ENCODE results near the gene SLF2.

DNA sequence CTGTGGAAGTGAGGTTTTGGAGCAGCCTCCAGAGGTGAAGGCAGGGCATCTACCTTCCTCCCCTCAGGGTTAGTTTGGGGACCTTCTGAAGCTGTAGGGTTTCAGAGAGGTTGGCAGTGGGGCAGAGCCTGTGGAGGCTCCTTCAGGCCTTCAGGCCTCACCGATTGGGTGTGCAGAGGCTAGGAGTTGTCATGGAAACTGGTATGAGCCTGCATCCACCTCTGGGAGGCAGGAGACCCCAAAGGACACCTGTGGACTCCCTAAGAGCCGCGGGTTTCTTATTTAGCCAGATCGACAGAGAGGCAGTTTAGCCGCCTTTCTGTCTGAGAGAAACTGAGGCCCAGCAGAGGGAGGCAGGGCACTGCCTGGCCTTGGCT is 88.9 kb downstream of the SLF2 start:
- TF ChIP-seq MAX (CRISPR knock-in tag; IDR thresholded peaks at IDR 0.05) (no peak), NBN (IDR thresholded peaks at IDR 0.05; ENCODE audit: low read depth) (no peak), TEAD4 (IDR thresholded peaks at IDR 0.05; ENCODE audit: low read length) (no peak), TEAD4 (CRISPR knock-in tag; IDR thresholded peaks at IDR 0.05; ENCODE audit: borderline replicate concordance) (no peak), CTCF (IDR thresholded peaks at IDR 0.05 in 2 of 3, conservative IDR thresholded peaks at IDR 0.05 in 1 of 3; ENCODE audit: insufficient read depth in 2 of 3, low read depth in 1 of 3, low read length in 3 of 3) (no peak), FOXP4 (CRISPR knock-in tag; IDR thresholded peaks at IDR 0.05; ENCODE audit: borderline replicate concordance) (no peak), ZBTB8A (IDR thresholded peaks at IDR 0.05; ENCODE audit: partially characterized antibody) (no peak), NR3C1 (CRISPR knock-in tag; IDR thresholded peaks at IDR 0.05) (no peak), ZNF217 (CRISPR knock-in tag; IDR thresholded peaks at IDR 0.05) (no peak), ELF4 (CRISPR knock-in tag; IDR thresholded peaks at IDR 0.05) (no peak), MEF2A (IDR thresholded peaks at IDR 0.05; ENCODE audit: control insufficient read depth, low read depth, low read length) (no peak)
- TF ChIP-seq, protein P1, sequence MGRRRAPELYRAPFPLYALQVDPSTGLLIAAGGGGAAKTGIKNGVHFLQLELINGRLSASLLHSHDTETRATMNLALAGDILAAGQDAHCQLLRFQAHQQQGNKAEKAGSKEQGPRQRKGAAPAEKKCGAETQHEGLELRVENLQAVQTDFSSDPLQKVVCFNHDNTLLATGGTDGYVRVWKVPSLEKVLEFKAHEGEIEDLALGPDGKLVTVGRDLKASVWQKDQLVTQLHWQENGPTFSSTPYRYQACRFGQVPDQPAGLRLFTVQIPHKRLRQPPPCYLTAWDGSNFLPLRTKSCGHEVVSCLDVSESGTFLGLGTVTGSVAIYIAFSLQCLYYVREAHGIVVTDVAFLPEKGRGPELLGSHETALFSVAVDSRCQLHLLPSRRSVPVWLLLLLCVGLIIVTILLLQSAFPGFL (CRISPR knock-in tag; IDR thresholded peaks at IDR 0.05), result no peak
